Hepatocyte (in vitro differentiated cells): Measurements from ENCODE around the gene ANKRD44. TPM values are rescaled to one million over a fixed set of nuclear protein-coding genes. Genes with fewer than 3 reads are reported as not detected.

ENCODE experiments used
- DNase-seq: peaks from one replicate; pipeline ENCODE4 v3.0.0-alpha.2; 2016; ENCODE audit warnings: low spot score
- H2AFZ ChIP-seq: fragments of 200-600 bp; sonication (generic); 2 replicates; pipeline ENCODE4 v1.6.0; 2016; ENCODE audit warnings: antibody characterized with exemption, mild to moderate bottlenecking
- H3K27ac ChIP-seq: fragments of 200-600 bp; sonication (generic); 2 replicates; pipeline ENCODE4 v1.5.1; 2016; ENCODE audit warnings: mild to moderate bottlenecking
- H3K27me3 ChIP-seq: fragments of 200-600 bp; sonication (generic); 2 replicates; pipeline ENCODE4 v1.6.1; 2016
- H3K36me3 ChIP-seq: fragments of 200-600 bp; sonication (generic); replicated peaks from 2 replicates; pipeline ENCODE4 v1.5.1; 2016; ENCODE audit warnings: low read depth; ENCODE audit not compliant: insufficient read depth
- H3K4me1 ChIP-seq: fragments of 200-600 bp; sonication (generic); 2 replicates; pipeline ENCODE4 v1.5.1; 2016; ENCODE audit warnings: mild to moderate bottlenecking, moderate library complexity; ENCODE audit not compliant: insufficient read depth
- H3K4me2 ChIP-seq: fragments of 200-600 bp; sonication (generic); 2 replicates; pipeline ENCODE4 v1.6.0; 2016
- H3K4me3 ChIP-seq: fragments of 200-600 bp; sonication (generic); 2 replicates; pipeline ENCODE4 v1.5.1; 2016; ENCODE audit warnings: mild to moderate bottlenecking
- H3K79me2 ChIP-seq: fragments of 200-600 bp; sonication (generic); 2 replicates; pipeline ENCODE4 v1.6.0; 2017; ENCODE audit warnings: mild to moderate bottlenecking
- H3K9me2 ChIP-seq: fragments of 200-600 bp; sonication (generic); replicated peaks from 2 replicates; pipeline ENCODE4 v1.6.0; 2017; ENCODE audit warnings: mild to moderate bottlenecking; ENCODE audit not compliant: insufficient read depth
- H3K9me3 ChIP-seq: fragments of 200-600 bp; sonication (generic); 2 replicates; pipeline ENCODE4 v1.5.1; 2016; ENCODE audit warnings: low read depth, mild to moderate bottlenecking
- H4K20me1 ChIP-seq: fragments of 200-600 bp; sonication (generic); 2 replicates; pipeline ENCODE4 v1.6.0; 2016; ENCODE audit warnings: mild to moderate bottlenecking; ENCODE audit not compliant: insufficient read depth, poor library complexity, severe bottlenecking
- EZH2 ChIP-seq: fragments of 200-600 bp; sonication (generic); IDR thresholded peaks from 2 replicates; pipeline ENCODE4 v1.6.1; 2016; ENCODE audit warnings: antibody characterized with exemption, mild to moderate bottlenecking, borderline replicate concordance
- EZH2phosphoT487 ChIP-seq: fragments of 200-600 bp; sonication (generic); IDR thresholded peaks from one replicate; pipeline ENCODE4 v1.6.1; 2018; ENCODE audit warnings: antibody characterized with exemption, mild to moderate bottlenecking, low read depth, moderate library complexity; ENCODE audit not compliant: unreplicated experiment, severe bottlenecking
- WGBS: methylation state at CpG from one replicate; pipeline ENCODE4 v1.1.6; 2016; ENCODE audit warnings: low lambda C conversion rate; ENCODE audit errors: missing lambda C conversion rate; 5-methylcytosine and 5-hydroxymethylcytosine counted together
- polyA plus RNA-seq: library from polyadenylated mRNA; unstranded; fragments of >200 nt; fragmentation: Nextera tagmentation; extraction: Ambion mirVana; gene quantifications from 2 replicates; pipeline ENCODE4 v1.2.1, GENCODE V29; 2016
- total RNA-seq: library from RNA; depleted of rRNA; stranded (reverse); fragments of >200 nt; gene quantifications from 2 replicates; pipeline ENCODE4 v1.2.3, GENCODE V29; 2014
- TF ChIP-seq, protein P1 (sequence below): fragments of 200-600 bp; sonication (generic); IDR thresholded peaks from 2 replicates; pipeline ENCODE4 v1.5.1; 2016; ENCODE audit warnings: antibody characterized with exemption, mild to moderate bottlenecking; ENCODE audit not compliant: poor library complexity

The ANKRD44 gene
- total and polyA plus RNA-seq, 2 experiments from 2014 or later, result 5.9 to 9.1 TPM

DNA sequence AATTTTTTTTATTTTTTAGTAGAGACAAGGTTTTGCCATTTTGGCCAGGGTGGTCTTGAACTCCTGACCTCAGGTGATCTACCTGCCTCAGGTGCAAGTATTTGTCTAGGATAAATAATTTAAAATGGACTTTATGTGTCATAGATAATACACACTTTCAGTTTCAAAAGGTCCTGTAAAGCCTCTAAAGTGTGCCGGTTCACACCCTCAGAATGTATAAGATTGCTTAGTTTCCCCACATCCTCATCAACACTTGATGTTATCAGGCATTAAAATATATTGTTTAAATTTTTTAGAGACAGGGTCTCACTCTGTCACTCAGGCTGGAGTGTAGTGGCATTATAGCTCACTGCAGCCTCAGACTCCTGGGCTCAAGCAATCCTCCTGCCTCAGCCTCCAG, 170.5 kb downstream of the ANKRD44 start:
- Histone ChIP-seq H3K36me3 (no peaks in the 10 kb centered on the region), H3K79me2 (no peaks in the 10 kb centered on the region), H3K9me2 (no peaks in the 10 kb centered on the region), H2AFZ (no peak overlapping the region), H3K4me1 (no peaks in the 10 kb centered on the region), H3K4me2 (no peak overlapping the region), H3K4me3 (no peak overlapping the region), H4K20me1 (no peaks in the 10 kb centered on the region), H3K27ac (no peak overlapping the region), H3K9me3 (no peaks in the 10 kb centered on the region), H3K27me3 (no peaks in the 10 kb centered on the region)
- DNase-seq, result no peak
- WGBS, result 96% methylated on average over 1 of the region's 1 CpG
- TF ChIP-seq, protein P1, sequence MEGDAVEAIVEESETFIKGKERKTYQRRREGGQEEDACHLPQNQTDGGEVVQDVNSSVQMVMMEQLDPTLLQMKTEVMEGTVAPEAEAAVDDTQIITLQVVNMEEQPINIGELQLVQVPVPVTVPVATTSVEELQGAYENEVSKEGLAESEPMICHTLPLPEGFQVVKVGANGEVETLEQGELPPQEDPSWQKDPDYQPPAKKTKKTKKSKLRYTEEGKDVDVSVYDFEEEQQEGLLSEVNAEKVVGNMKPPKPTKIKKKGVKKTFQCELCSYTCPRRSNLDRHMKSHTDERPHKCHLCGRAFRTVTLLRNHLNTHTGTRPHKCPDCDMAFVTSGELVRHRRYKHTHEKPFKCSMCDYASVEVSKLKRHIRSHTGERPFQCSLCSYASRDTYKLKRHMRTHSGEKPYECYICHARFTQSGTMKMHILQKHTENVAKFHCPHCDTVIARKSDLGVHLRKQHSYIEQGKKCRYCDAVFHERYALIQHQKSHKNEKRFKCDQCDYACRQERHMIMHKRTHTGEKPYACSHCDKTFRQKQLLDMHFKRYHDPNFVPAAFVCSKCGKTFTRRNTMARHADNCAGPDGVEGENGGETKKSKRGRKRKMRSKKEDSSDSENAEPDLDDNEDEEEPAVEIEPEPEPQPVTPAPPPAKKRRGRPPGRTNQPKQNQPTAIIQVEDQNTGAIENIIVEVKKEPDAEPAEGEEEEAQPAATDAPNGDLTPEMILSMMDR, result no peak
- no peak for TF ChIP-seq EZH2
- no peak for TF ChIP-seq EZH2phosphoT487

DNA sequence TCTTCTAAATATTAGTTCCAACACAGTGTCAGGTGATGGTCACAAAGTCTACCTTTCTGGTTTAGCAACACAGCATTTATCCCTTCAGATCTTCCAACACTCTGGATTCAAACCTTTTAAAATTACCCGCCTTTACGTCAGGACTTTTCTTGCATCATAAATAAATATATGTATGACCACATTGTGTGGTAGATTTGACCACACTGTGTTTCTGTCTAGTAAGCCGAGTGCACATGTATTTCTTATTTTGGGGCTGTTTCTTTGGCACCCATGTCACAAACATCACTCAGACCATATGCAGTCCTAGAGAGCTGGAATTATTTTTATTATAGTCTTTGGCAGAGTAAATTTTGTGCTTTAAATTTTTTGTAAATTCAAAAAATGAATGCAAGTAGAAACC, 172.1 kb downstream of the ANKRD44 start:
- no peak overlapping the region for H3K4me2 ChIP-seq
- H3K27ac ChIP-seq, result no peak overlapping the region
- H3K9me2 ChIP-seq, result no peaks in the 10 kb centered on the region
- no peaks in the 10 kb centered on the region for H3K9me3 ChIP-seq
- H3K4me3 ChIP-seq, result no peak overlapping the region
- no peaks in the 10 kb centered on the region for H3K4me1 ChIP-seq
- no peaks in the 10 kb centered on the region for H4K20me1 ChIP-seq
- DNase-seq, result no peak
- no peaks in the 10 kb centered on the region for H3K27me3 ChIP-seq
- 90% methylated on average over 3 of the region's 3 CpGs for WGBS
- no peak overlapping the region for H2AFZ ChIP-seq
- H3K36me3 ChIP-seq, result no peaks in the 10 kb centered on the region
- TF ChIP-seq EZH2 (no peak), EZH2phosphoT487 (no peak)
- TF ChIP-seq, protein P1, result no peak
- H3K79me2 ChIP-seq, result no peaks in the 10 kb centered on the region

DNA sequence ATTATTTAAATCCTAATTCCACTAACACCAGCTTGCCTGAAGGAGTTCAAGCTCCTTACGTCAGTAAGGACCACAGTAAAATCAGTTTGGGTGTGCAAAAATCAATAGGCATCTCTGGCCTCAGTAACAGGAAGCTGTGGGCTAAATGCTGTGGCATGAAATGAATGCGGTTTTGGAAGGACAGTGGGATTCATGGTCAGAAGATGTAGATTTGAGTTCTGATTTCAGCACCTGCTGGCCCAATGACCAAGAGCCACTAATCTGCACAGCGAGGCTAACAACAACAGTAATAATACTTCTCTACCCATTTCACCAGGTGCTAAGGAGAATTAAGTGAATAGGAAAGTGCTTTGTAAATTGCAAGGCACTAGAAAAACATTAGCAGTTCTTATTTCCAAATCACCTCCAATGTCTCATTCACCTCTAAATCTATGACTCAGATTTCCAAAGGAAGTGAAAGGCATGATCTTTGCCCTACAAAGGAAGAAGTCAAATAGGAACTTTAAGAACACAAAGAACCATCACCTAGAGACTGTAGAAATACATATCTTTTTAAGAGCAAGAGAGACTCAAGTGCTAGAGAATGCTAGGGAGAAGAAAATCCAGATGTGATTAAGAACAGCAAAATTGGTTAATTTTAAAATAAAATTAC, 172.6 kb downstream of the ANKRD44 start:
- Histone ChIP-seq H3K27ac (no peak overlapping the region), H3K9me2 (no peaks in the 10 kb centered on the region), H3K36me3 (no peaks in the 10 kb centered on the region), H3K9me3 (no peaks in the 10 kb centered on the region), H2AFZ (no peak overlapping the region), H3K4me2 (no peak overlapping the region), H3K79me2 (no peaks in the 10 kb centered on the region), H3K4me1 (no peaks in the 10 kb centered on the region), H3K4me3 (no peak overlapping the region), H3K27me3 (no peaks in the 10 kb centered on the region), H4K20me1 (no peaks in the 10 kb centered on the region)
- no peak for DNase-seq
- 80% methylated on average over 3 of the region's 3 CpGs for WGBS
- TF ChIP-seq, protein P1, result no peak
- TF ChIP-seq EZH2, result no peak
- no peak for TF ChIP-seq EZH2phosphoT487

DNA sequence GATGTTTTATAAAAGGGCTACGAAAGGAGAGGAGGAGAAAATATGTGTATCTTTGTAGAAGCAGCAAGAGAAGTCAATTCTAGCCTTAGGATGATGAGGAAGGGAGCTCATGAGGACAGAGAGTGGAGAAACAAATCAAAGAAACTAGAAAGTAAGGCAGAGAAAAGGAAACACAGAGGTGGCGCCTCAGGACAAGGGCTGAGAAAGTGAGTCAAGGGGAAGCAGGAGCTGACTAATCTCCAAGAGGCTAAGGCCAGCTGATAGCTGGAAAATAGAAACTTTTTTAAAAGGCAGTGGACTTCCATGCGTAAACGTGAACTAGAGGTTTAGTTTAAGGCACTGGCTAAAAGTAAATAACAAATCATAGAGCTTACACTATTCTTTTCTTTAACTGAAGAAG, 173.3 kb downstream of the ANKRD44 start:
- Histone ChIP-seq H3K4me1 (no peaks in the 10 kb centered on the region), H3K36me3 (no peaks in the 10 kb centered on the region), H3K79me2 (no peaks in the 10 kb centered on the region), H4K20me1 (no peaks in the 10 kb centered on the region), H3K27me3 (no peaks in the 10 kb centered on the region), H2AFZ (no peak overlapping the region), H3K4me3 (no peak overlapping the region), H3K9me2 (no peaks in the 10 kb centered on the region), H3K27ac (no peak overlapping the region), H3K9me3 (no peaks in the 10 kb centered on the region), H3K4me2 (no peak overlapping the region)
- peak; percentile 13 for DNase-seq
- WGBS, result 67% methylated on average over 4 of the region's 4 CpGs
- TF ChIP-seq EZH2phosphoT487 (no peak), EZH2 (no peak)
- TF ChIP-seq, protein P1, result no peak
